A673 (cell line): Measurements from ENCODE around the gene KIAA0232. TPM values are rescaled to one million over a fixed set of nuclear protein-coding genes. Genes with fewer than 3 reads are reported as not detected.

Source experiments
- BruUV-seq: library from RNA; stranded (reverse); fragments of 400-500 nt; replicated peaks from 2 replicates; lab custom pipeline; 2021; lab: Mats Ljungman, UMichigan
- CTCF ChIA-PET: fragments of 300-600 bp; sonication (Branson Sonifier 250); formaldehyde crosslinking; loops from one replicate; lab custom pipeline; 2022; ENCODE audit warnings: antibody characterized with exemption; lab: Charles Lee
- POLR2A ChIA-PET: fragments of 300-600 bp; sonication (Branson Sonifier 250); formaldehyde crosslinking; loops from one replicate; lab custom pipeline; 2022; ENCODE audit warnings: antibody characterized with exemption; ENCODE audit not compliant: low non-redundant PET; lab: Charles Lee
- DNase-seq: peaks from one replicate; pipeline ENCODE4 v3.0.0-alpha.2; 2015; ENCODE audit warnings: low spot score
- H3K27ac ChIP-seq: fragments of 200-600 bp; sonication (generic); 2 replicates; pipeline ENCODE4 v1.5.1; 2016; ENCODE audit warnings: mixed run types, low read depth, mild to moderate bottlenecking, mixed read lengths, antibody characterized with exemption, low read length; ENCODE audit not compliant: poor library complexity, severe bottlenecking
- H3K27me3 ChIP-seq: fragments of 200-600 bp; sonication (generic); replicated peaks from 2 replicates; pipeline ENCODE4 v1.6.1; 2017; ENCODE audit warnings: mixed run types, low read depth, mild to moderate bottlenecking, mixed read lengths, antibody characterized with exemption, low read length; ENCODE audit not compliant: insufficient read depth, poor library complexity
- H3K36me3 ChIP-seq: fragments of 200-600 bp; sonication (generic); 2 replicates; pipeline ENCODE4 v1.6.1; 2016; ENCODE audit warnings: mixed run types, mild to moderate bottlenecking, mixed read lengths, antibody characterized with exemption, low read length; ENCODE audit not compliant: insufficient read depth, poor library complexity, severe bottlenecking
- H3K4me1 ChIP-seq: fragments of 200-600 bp; sonication (generic); 2 replicates; pipeline ENCODE4 v1.6.1; 2017; ENCODE audit warnings: mixed run types, mild to moderate bottlenecking, mixed read lengths, antibody characterized with exemption, low read length; ENCODE audit not compliant: insufficient read depth, poor library complexity, severe bottlenecking
- H3K4me3 ChIP-seq: fragments of 200-600 bp; sonication (generic); 2 replicates; pipeline ENCODE4 v1.5.1; 2016; ENCODE audit warnings: low read depth, mixed run types, mild to moderate bottlenecking, mixed read lengths, low read length; ENCODE audit not compliant: poor library complexity, severe bottlenecking
- H3K9me3 ChIP-seq: fragments of 200-600 bp; sonication (generic); 2 replicates; pipeline ENCODE4 v1.6.1; 2016; ENCODE audit warnings: mixed run types, low read depth, mild to moderate bottlenecking, mixed read lengths, antibody characterized with exemption, low read length; ENCODE audit not compliant: poor library complexity, severe bottlenecking
- EZH2 ChIP-seq: fragments of 200-600 bp; sonication (generic); IDR thresholded peaks from 2 replicates; pipeline ENCODE4 v1.6.1; 2017; ENCODE audit warnings: borderline replicate concordance, low read depth, mild to moderate bottlenecking, mixed read lengths, antibody characterized with exemption, low read length; ENCODE audit not compliant: poor library complexity, severe bottlenecking
- intact Hi-C: fragments of 100-400 bp; cut with micrococcal nuclease; formaldehyde crosslinking; loops from one replicate; pipeline ENCODE4 v1.10.0; 2022; ENCODE audit not compliant: unreplicated experiment
- total RNA-seq: library from RNA; stranded (reverse); gene quantifications from 2 replicates; pipeline ENCODE4 v1.2.3, GENCODE V29; 2021
- TF ChIP-seq, protein P1 (sequence below): fragments of 300-800, 200-600 bp; sonication (generic); conservative IDR thresholded peaks from 2 replicates; pipeline ENCODE4 v1.5.1; 2017; ENCODE audit warnings: low read depth, mild to moderate bottlenecking, antibody characterized with exemption, low read length, moderate library complexity, mixed read lengths

KIAA0232 gene
- total RNA-seq, 1 experiment from 2014 or later, result 30.2 TPM

DNA sequence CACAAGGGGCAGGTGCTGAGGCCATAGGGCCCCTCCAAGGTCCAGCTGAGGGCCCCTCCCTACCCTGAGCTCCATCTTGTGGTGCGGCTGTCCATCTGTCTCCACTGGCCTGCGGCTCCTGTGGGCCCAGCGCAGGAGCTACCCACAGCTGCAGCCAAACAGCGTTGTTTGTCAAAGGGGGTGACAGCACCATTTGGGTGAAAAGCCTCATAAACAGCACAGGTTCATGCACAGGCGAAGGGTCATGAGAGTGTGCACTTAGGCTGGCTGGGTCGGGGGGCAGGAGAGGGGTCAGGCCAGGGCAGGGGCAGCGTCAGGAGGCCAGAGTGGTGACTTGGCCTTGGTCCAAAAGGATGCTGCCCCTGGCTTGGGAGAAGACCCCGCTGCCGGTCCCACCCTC lies 34.2 kb upstream of the KIAA0232 start:
- H3K9me3 ChIP-seq, result no peaks in the 10 kb centered on the region
- no peak overlapping the region for H3K27ac ChIP-seq
- CTCF ChIA-PET, result no interaction called here
- BruUV-seq, result no TSS peak
- no peaks in the 10 kb centered on the region for H3K27me3 ChIP-seq
- no peak overlapping the region for H3K4me3 ChIP-seq
- H3K4me1 ChIP-seq, result no peaks in the 10 kb centered on the region
- H3K36me3 ChIP-seq, result no peaks in the 10 kb centered on the region
- POLR2A ChIA-PET, result no interaction called here
- intact Hi-C loops, result no loop called here
- DNase-seq, result no peak
- TF ChIP-seq, protein P1, sequence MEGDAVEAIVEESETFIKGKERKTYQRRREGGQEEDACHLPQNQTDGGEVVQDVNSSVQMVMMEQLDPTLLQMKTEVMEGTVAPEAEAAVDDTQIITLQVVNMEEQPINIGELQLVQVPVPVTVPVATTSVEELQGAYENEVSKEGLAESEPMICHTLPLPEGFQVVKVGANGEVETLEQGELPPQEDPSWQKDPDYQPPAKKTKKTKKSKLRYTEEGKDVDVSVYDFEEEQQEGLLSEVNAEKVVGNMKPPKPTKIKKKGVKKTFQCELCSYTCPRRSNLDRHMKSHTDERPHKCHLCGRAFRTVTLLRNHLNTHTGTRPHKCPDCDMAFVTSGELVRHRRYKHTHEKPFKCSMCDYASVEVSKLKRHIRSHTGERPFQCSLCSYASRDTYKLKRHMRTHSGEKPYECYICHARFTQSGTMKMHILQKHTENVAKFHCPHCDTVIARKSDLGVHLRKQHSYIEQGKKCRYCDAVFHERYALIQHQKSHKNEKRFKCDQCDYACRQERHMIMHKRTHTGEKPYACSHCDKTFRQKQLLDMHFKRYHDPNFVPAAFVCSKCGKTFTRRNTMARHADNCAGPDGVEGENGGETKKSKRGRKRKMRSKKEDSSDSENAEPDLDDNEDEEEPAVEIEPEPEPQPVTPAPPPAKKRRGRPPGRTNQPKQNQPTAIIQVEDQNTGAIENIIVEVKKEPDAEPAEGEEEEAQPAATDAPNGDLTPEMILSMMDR, result no peak
- no peak for TF ChIP-seq EZH2

DNA sequence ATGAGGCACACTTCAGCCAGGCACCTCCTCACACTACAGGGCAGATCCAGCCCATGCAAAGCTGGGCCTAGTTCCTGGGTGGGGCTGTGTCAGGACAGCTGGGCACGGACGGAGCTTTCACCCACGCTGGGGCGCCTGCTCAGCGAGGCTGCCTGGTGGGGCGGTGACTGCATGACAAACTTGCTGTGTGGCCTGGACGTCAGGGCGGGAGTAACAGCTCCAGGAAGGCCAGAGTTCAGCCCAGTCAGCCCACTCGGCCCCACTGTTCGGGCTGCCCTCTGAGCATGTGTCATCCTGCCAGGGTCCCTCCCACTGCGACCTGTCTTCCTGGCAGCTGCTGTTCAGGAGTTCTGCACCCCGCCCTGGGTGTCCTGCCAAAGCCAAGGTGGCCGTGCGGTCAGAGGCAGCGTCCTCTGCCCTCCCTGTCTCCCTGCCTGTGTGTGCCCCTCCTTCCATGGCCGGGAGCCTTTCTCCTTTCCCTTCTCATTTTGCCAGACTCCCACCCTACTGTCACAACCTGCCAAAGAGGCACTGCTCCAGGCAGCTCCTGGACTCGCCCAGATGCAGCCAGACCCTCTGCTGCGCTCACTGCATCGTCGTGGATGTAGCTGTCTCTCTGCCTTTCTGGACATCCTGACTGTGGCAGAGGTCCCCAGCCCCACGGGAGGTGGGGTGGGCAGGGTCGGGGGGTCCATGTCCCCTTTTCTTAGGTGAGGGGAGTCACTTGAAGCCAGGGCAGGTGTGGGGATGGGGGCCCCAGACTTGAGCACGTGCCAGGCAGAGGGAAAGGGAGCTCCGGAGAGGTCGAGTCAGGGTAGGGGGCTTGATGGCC lies 33.0 kb upstream of the KIAA0232 start:
- H3K4me3 ChIP-seq, result no peak overlapping the region
- ChIA-PET CTCF (no interaction called here), POLR2A (no interaction called here)
- no peaks in the 10 kb centered on the region for H3K4me1 ChIP-seq
- no peaks in the 10 kb centered on the region for H3K36me3 ChIP-seq
- DNase-seq, result no peak
- no TSS peak for BruUV-seq
- no peaks in the 10 kb centered on the region for H3K9me3 ChIP-seq
- no peak overlapping the region for H3K27ac ChIP-seq
- no peak for TF ChIP-seq EZH2
- TF ChIP-seq, protein P1, result no peak
- intact Hi-C loops, result no loop called here
- H3K27me3 ChIP-seq, result no peaks in the 10 kb centered on the region

DNA sequence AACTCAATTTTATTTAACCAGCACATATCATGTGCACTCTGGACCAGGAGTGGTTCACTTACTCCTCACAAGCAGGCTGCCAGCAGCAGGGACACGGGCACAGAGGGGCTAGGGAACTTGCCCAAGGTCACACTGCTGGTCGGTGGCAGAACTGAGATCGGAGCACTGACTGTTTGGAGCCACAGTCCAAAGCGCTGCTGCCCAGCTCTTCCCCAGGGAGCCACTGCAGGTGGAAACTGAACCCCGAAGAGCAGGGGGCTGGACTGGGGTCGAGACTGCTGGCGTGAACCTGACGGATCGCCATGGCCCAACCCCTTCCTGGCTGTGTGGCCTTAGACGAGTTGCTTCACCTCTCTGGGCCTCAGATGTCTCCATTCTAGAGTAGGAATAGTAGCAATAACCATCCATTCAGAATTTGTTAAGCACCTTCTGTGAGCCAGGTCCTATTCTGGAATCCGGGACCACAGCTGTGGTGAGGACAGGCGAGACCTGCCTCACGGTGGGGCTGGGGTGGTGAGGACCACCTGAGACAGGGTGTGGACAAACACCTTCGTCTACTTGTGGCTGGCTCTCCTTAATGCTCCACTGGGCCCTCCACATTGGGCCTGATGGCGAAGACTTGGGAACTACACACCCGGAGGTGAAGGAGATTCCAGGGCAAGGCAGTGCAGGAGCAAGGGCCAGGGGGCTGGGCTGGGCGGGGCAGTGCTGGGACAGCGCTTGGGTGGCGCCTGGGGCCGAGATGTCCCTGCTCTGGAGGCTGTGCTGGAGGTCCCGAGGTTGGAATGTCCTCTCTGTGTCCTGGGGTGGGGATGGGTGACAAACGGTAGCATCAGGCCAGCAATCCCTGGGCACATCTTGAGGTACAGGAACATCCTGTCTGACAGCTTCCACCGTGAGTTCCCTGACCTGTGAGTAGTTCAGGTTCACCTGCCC lies 32.0 kb upstream of the KIAA0232 start:
- DNase-seq, result no peak
- no peak overlapping the region for H3K27ac ChIP-seq
- TF ChIP-seq, protein P1, result no peak
- no peak for TF ChIP-seq EZH2
- no peaks in the 10 kb centered on the region for H3K27me3 ChIP-seq
- no TSS peak for BruUV-seq
- no peaks in the 10 kb centered on the region for H3K36me3 ChIP-seq
- ChIA-PET CTCF (no interaction called here), POLR2A (no interaction called here)
- H3K4me1 ChIP-seq, result no peaks in the 10 kb centered on the region
- no peak overlapping the region for H3K4me3 ChIP-seq
- H3K9me3 ChIP-seq, result no peaks in the 10 kb centered on the region
- intact Hi-C loops, result no loop called here
